BLaER1 (cell line): ENCODE results near the gene ATOSB.
A peak's percentile ranks its signal among the peaks of the same experiment; 100 is the strongest.

ENCODE experiments used
- H3K27ac ChIP-seq: shearing (Covaris generic); formaldehyde crosslinking; 2 replicates; pipeline ENCODE4 v1.8.1; 2022
- H3K27me3 ChIP-seq: shearing (Covaris generic); formaldehyde crosslinking; 2 replicates; pipeline ENCODE4 v1.8.1; 2022
- H3K36me3 ChIP-seq: shearing (Covaris generic); formaldehyde crosslinking; 2 replicates; pipeline ENCODE4 v1.8.1; 2022
- H3K4me1 ChIP-seq: shearing (Covaris generic); formaldehyde crosslinking; 2 replicates; pipeline ENCODE4 v1.8.1; 2022
- H3K4me2 ChIP-seq: shearing (Covaris generic); formaldehyde crosslinking; 2 replicates; pipeline ENCODE4 v1.8.1; 2022
- H3K4me3 ChIP-seq: shearing (Covaris generic); formaldehyde crosslinking; 2 replicates; pipeline ENCODE4 v1.8.1; 2022
- H3K9ac ChIP-seq: shearing (Covaris generic); formaldehyde crosslinking; 2 replicates; pipeline ENCODE4 v1.8.1; 2022
- H3K9me3 ChIP-seq: shearing (Covaris generic); formaldehyde crosslinking; 2 replicates; pipeline ENCODE4 v1.8.1; 2022
- H4K20me1 ChIP-seq: shearing (Covaris generic); formaldehyde crosslinking; 2 replicates; pipeline ENCODE4 v1.8.1; 2022
- Cebpa-rat ChIP-seq: shearing (Covaris generic); IDR thresholded peaks from 2 replicates; pipeline ENCODE4 v1.8.1; 2022

The ATOSB gene

DNA sequence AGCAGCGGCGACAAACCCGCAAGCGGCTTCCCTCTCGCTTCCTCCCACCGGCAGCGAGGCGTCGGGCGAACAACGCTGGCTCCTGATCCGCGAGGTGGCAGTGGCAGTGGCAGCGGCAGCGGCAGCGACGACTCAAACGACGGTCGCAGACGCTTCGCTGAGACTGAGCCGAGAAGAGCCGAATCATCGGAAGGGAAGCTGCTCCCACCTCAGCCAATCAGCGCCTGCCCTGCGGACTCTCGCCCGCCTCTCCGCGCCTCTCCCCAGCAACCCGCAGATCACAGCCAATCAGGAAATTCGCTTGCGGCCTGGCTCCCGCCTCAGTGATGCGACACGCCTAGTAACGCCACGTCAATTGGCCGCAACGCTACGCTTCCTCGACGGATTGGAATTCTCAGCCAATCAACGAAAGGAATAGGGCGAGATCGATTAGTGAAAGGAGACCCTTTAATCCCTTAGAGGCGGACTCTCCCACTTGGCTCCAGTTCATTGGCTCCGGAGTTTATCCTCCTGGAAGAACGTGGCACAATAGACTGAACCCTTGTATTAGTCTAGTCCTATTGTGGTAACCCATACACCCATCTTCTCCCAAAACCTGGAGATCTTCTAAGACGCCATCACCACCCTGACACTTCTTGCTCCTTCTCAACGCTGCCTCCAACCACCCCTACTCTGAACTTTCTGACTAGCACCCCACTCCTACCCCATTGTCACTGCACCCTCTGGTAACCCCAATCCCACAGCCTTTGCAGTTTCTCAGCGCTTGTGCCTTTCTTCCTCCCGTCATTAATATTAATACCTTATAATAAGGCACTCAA, 43.0 kb downstream of the ATOSB start, which contains the start of gene VCP:
Gene VCP, minus strand, starts transcription at position 165 of the 818 bp plus-strand sequence. CDS start 272 bp downstream, outside the sequence.
- Histone ChIP-seq H3K4me1 (peaks cover 29% of the 10 kb centered on the region), H3K9me3 (no peaks in the 10 kb centered on the region), H3K4me2 (peak within 1 kb of the TSS; percentile 86), H3K36me3 (peaks cover 71% of the 10 kb centered on the region), H3K4me3 (peak within 1 kb of the TSS; percentile 96), H3K27me3 (no peaks in the 10 kb centered on the region), H3K9ac (peak within 1 kb of the TSS; percentile 99), H4K20me1 (peaks cover 48% of the 10 kb centered on the region), H3K27ac (peak within 1 kb of the TSS; percentile 99)
- no peak for TF ChIP-seq Cebpa-rat

DNA sequence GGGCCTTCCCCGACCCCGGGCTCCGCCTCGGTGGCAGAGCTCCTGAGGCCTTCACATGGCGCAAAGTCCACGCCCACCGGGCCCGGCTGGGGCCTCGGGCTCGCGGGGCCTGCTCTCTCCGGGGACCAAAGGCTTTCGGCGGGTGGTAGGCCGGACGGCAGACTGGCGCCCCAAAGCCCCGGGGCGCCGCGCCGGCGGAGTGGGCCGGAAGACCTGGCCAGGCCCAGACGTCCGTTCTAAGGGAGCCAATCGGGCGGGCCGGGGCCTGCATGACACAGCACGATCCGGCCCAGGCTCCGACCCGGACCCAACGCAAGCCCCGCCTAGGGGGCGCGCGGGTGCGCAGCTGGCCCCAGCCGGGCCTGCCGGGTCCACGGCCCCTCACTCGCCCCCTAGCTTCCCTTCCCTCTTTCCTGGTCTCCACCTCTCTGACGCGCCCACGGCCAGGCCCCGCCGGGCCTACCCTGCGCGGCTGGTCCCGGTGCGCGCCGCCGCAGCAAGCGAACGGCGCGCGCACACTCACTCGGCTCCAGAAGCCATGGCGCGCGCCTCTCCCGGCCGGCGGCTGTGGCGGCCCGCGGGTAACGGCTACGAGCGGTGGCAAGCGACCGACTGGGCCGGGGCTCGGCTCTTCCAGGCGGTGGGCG, 43.7 kb downstream of the ATOSB start:
- no peaks in the 10 kb centered on the region for H3K9me3 ChIP-seq
- no peaks in the 10 kb centered on the region for H3K27me3 ChIP-seq
- TF ChIP-seq Cebpa-rat, result no peak
- H3K27ac ChIP-seq, result peak overlapping the region; percentile 99
- H4K20me1 ChIP-seq, result peaks cover 54% of the 10 kb centered on the region
- peaks cover 71% of the 10 kb centered on the region for H3K36me3 ChIP-seq
- H3K4me3 ChIP-seq, result peak overlapping the region; percentile 96
- H3K9ac ChIP-seq, result peak overlapping the region; percentile 99
- peaks cover 24% of the 10 kb centered on the region for H3K4me1 ChIP-seq
- H3K4me2 ChIP-seq, result peak overlapping the region; percentile 86

DNA sequence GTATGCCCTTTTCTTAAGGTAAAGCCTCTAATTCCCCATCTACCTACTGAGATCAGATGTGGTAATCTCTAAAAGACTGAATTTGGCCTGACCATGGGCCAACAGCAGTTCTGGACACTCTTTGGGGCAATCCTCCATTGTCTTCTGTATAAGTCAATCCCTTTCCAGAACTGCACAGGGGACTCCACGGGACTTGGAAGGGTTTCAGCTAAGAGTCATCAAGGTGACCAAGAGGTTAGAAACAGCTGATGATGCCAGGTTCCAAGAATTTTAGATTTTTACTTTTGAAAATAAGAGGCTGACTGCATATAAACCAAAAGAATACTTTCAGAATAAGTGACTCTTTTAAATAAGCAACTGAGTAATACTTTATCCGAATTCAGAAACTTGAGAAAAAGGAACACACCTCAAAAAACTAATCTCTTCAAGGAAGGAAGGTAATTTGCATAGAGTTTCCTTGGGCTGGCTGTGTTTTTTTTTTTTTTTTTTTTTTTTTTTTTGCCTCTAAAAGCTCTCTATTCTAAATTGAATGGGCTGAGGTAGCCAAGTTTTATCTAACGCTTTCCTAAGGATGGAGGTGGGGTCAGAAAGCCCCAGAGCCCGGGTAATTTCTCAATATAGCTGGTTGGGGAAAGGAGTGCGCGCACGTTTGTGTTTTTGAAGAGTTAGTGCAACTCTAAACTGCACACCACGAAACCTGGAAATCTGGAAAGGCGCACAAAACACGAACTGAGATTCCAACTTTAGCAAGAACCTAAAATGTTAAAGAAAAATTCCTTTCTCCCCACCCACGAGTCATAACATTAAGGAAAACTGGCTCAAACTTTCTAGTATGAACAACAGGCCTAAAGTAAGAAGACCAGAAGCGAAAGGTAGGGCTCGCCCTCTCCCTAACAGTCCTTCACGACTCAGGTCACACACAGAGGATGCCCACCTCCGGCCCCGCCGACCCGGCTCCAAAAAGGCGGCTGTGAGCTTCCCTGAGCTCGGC, 44.5 kb downstream of the ATOSB start:
- Histone ChIP-seq H4K20me1 (peaks cover 62% of the 10 kb centered on the region), H3K4me3 (peak overlapping the region; percentile 96), H3K4me2 (peak overlapping the region; percentile 86), H3K9ac (peak overlapping the region; percentile 99), H3K27me3 (no peaks in the 10 kb centered on the region), H3K36me3 (peaks cover 71% of the 10 kb centered on the region), H3K9me3 (no peaks in the 10 kb centered on the region), H3K27ac (peak overlapping the region; percentile 99), H3K4me1 (peaks cover 24% of the 10 kb centered on the region)
- TF ChIP-seq Cebpa-rat, result no peak

DNA sequence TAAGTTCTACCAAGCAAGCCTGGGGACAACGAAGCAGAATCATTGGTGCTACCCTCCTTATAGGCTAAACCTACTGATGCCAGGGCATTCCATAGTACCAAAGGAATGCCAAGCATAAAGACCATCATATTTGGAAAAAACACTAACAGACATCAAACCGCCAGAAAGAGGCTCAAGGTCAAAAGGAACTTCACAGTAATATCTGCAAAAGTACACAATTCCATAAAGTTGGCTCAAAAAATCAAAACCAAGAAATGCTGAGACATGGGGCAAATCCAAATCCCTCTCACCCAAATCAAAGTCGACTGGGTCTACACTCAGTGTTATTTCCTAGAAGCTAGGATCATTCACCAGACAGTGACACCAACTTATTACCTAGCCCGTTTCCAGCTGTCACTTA, 46.6 kb downstream of the ATOSB start:
- H3K4me2 ChIP-seq, result peak overlapping the region; percentile 86; the same call in 1 of the 2 replicates
- TF ChIP-seq Cebpa-rat, result no peak
- no peak overlapping the region for H3K4me3 ChIP-seq
- H3K27me3 ChIP-seq, result no peaks in the 10 kb centered on the region
- no peaks in the 10 kb centered on the region for H3K9me3 ChIP-seq
- H4K20me1 ChIP-seq, result peaks cover 83% of the 10 kb centered on the region
- H3K9ac ChIP-seq, result no peak overlapping the region
- no peak overlapping the region for H3K27ac ChIP-seq
- peaks cover 71% of the 10 kb centered on the region for H3K36me3 ChIP-seq
- peaks cover 24% of the 10 kb centered on the region for H3K4me1 ChIP-seq

DNA sequence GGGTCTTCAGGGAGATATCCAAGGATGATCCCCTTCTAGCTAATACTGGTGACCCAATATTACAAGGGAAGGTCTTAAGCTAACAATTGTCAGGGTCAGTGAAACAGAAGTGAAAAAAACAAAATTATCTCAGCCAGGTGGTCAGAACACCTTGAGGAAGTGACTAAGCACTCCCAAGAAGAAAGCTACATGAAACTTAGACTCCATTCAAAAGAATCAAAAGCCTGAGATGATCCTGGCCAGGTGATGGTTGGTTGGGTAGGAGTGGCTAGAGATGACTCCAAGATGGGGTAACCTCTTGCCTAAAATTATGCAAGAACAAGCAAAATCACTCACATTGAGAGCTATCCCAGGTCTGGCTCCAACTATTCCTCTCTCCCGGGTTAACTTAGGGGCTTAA, 48.6 kb downstream of the ATOSB start:
- H3K4me2 ChIP-seq, result no peak overlapping the region
- no peak overlapping the region for H3K9ac ChIP-seq
- H3K4me3 ChIP-seq, result no peak overlapping the region
- no peaks in the 10 kb centered on the region for H3K27me3 ChIP-seq
- no peaks in the 10 kb centered on the region for H3K9me3 ChIP-seq
- no peak overlapping the region for H3K27ac ChIP-seq
- no peak for TF ChIP-seq Cebpa-rat
- H3K36me3 ChIP-seq, result peaks cover 84% of the 10 kb centered on the region
- peaks cover 18% of the 10 kb centered on the region for H3K4me1 ChIP-seq
- peaks cover 100% of the 10 kb centered on the region for H4K20me1 ChIP-seq

DNA sequence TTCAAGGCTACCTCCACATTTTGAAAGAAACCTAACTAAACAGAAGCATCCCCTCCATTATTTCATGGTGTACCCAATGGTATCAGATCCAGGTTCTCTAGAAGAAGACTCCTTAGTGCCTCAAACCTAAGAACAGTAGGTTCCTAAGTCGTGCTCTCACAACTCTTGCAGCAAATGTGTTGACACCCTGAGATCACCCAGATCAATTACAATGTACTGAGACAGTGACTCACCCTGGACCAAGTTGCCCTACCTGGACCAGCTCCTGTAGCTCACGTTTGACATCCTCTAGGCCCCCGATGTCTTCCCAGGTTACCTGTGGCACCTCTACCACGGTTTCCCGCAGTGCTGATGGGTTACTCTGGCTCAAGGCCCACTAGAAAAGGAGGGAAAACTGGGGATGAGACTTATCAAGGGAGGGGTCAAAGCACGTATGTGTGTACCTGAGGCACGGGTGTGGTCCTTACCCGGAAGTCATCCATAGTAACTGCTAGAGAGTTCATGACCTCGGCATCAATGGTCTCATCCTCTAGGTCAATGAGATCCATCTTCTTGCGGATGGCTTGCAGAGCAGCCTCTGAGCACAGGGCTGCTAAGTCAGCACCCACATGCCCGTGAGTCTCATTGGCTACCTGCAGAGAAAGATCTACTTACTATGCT, 55.0 kb downstream of the ATOSB start:
- H3K27me3 ChIP-seq, result no peaks in the 10 kb centered on the region

DNA sequence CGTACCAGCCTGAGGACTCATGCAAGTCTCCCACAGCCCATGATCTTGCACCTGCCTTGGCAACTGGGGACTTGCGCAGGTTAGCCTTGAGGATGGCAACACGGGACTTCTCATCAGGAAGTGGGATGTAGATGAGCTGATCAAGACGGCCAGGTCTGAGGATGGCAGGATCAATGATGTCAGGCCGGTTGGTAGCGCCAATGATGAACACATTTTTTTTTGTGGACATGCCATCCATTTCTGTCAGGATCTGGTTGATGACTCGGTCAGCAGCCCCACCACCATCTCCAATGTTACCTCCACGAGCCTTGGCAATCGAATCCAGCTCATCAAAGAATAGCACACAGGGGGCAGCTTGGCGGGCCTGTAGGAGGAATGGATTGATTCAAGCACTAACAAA, 56.2 kb downstream of the ATOSB start:
- Histone ChIP-seq H3K27ac (no peak overlapping the region), H3K36me3 (peaks cover 100% of the 10 kb centered on the region), H3K9ac (no peak overlapping the region), H3K4me3 (no peak overlapping the region), H4K20me1 (peaks cover 81% of the 10 kb centered on the region), H3K9me3 (no peaks in the 10 kb centered on the region), H3K27me3 (no peaks in the 10 kb centered on the region), H3K4me2 (no peak overlapping the region), H3K4me1 (no peaks in the 10 kb centered on the region)
- TF ChIP-seq Cebpa-rat, result no peak

More for the DNA sequence above, 55.0 kb downstream of the ATOSB start:
- Histone ChIP-seq H3K4me1 (no peaks in the 10 kb centered on the region), H3K9me3 (no peaks in the 10 kb centered on the region), H3K4me2 (no peak overlapping the region), H3K9ac (no peak overlapping the region), H3K4me3 (no peak overlapping the region), H4K20me1 (peaks cover 93% of the 10 kb centered on the region), H3K36me3 (peaks cover 100% of the 10 kb centered on the region), H3K27ac (no peak overlapping the region)
- no peak for TF ChIP-seq Cebpa-rat

DNA sequence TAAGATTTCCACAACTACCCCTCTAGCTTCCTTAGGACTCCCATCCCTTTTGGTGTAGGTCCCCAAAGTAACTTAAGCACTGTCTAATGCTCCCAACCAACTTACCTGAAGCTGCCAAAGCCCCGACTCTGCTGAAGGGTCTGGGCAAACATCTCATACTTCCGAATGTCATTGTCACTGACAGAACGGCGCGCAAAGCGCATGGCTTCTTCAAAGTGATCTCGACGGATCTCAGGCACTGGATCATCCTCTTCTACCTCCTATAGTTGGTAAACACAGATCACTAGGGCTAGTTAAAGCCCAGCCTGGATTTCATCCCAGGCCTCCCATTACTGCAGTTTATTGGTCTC, 58.4 kb downstream of the ATOSB start:
- Histone ChIP-seq H3K27me3 (no peaks in the 10 kb centered on the region), H4K20me1 (peaks cover 63% of the 10 kb centered on the region), H3K27ac (no peak overlapping the region), H3K4me2 (no peak overlapping the region), H3K4me3 (no peak overlapping the region), H3K9me3 (no peaks in the 10 kb centered on the region), H3K36me3 (peaks cover 99% of the 10 kb centered on the region), H3K4me1 (no peaks in the 10 kb centered on the region), H3K9ac (no peak overlapping the region)
- TF ChIP-seq Cebpa-rat, result no peak

DNA sequence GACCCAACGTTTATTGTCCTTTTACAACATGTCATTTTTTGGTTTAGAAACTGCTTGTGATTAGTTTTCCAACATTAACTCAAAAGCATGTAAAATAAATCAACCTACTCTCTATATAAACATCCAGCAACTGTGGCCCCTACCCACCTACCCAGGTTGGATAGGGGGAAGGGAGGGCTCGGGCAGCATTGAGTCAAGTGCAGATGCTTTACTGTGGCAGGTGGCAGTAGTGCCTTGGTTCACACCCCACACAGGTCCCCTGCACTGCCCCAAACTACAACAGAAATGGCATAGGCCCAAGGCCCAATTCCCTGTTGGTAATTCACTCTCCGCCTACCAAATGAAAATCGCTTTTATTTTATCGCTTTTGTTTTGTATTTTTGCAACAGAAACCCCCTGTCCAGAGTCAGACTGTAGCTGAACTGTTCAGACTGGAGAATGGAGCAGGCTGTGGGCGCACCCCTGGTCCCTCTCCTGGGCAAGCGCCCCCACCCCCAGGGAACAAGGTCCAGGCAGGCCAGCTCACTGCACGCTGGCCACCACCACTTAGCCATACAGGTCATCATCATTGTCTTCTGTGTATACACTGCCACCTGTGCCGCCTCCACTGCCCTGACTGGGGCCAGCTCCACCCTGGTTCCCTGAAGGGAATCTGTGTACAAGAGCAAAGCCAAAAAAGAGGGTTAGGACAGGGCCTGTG, 58.9 kb downstream of the ATOSB start:
- Histone ChIP-seq H3K27ac (no peak overlapping the region), H3K4me1 (no peaks in the 10 kb centered on the region), H3K9ac (no peak overlapping the region), H3K4me3 (no peak overlapping the region), H3K36me3 (peaks cover 99% of the 10 kb centered on the region), H3K4me2 (no peak overlapping the region), H4K20me1 (peaks cover 60% of the 10 kb centered on the region), H3K27me3 (no peaks in the 10 kb centered on the region), H3K9me3 (no peaks in the 10 kb centered on the region)
- no peak for TF ChIP-seq Cebpa-rat
